Stimulated activated CD4-positive, alpha-beta T cell treated with anti-CD3 and anti-CD28 coated beads, Interleukin-15, amount 100 ng/mL, for 1 hour (primary cell): ENCODE results near the gene CNPY2.
A peak's percentile ranks its signal among the peaks of the same experiment; 100 is the strongest.
"Not testable (repeated sequence)": the region's sequence is repeated elsewhere in the genome, so short reads cannot be mapped to it uniquely, and the experiment has no call there.

ENCODE experiments used
- DNase-seq, 2 donors: peaks; one replicate each; pipeline ENCODE4 v3.0.0-alpha.2; 2020; ENCODE audit warnings: low read depth in 1 of 2, low spot score in 1 of 2

The CNPY2 gene

DNA sequence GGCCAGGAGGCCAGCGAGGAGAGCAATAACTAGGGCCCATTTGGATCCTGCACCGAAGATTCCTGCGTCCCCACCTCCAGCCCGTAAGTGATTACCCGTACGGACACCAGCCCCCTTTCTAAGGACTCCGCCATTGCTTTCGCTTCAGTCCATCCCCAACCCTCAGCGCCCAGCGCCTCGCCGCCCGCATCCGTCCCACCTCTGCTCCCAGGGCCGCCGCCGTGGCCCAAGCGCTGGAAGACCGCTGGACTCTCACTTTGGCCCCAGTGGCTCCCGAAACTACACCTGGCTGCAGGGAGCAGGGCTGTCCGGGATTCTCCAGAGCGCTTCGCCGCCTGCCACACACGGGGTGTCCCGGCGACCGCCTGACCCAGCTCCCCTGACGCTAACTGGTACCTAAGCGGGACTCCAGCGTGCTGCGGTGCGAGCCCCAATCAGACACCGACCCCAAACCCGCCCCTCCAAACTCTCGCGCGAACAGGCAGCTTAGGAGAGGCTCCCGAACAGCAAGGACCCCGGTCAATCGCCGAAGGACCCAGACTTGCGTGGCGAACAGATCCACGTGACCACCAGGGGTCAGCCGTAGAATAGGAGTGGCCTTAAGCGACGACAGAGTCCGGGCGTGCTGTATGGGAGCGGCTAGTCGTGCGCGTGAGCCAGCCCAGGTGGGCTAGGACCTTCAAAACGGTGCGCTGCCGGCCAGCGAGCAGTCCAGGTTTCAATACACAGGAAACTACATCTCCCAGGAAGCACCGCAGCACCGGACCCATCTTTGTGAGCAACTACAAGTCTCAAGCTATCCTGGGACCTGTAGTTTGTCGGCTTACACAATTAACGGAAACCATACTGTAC is at the start of gene CNPY2:
Gene CNPY2 (minus strand): TSS at position 367 of the 852 bp plus-strand sequence. CDS start 771 bp downstream, outside the sequence.
- DNase-seq = peak; percentile 80 to 81

DNA sequence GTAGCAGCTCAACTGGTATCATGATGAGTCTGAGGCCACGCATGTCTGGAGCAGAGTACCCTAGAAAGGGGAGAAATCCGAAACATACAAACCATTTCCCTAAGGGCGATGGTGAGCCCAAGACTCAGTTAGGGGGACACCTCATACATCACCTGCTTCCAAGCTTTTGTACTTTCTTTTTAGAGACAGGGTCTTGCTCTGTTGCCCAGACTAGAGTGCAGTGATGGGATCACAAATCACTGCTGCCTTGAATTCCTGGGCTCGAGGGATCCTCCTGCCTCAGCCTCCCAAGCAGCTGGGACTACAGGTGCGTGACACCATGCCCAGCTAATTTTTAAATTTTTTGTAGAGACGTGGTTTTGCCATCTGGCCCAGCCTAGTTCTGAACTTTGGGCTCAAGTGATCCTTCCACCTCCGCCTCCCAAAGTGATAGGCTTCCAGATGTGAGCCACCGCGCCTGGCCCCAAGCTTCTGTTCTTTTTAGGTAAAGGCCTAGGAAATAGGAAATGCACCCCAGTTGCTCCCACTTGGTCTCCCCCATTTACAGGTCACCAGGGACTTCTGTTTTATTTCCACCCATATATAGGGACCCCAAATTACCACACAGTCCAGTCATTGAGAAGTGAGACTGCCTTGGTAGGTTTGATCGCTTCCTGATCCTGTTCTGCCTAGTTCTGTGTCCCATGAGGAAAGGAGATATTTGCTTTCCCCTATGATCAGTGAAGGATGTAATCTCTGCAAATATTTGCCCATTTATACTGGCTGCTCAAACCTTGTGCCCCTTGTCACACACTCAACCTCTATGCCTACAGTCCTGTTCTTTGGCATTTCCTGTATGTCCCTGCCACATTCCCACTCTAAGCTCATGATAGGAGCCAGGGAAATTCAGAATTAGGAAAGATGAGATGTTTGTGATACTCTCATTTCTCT is 46.6 kb upstream of the CNPY2 start, which contains the start of gene APOF:
Gene APOF (minus strand): TSS at position 728 of the 930 bp plus-strand sequence. CDS start 112 bp downstream, at position 616.
- no peak for DNase-seq

DNA sequence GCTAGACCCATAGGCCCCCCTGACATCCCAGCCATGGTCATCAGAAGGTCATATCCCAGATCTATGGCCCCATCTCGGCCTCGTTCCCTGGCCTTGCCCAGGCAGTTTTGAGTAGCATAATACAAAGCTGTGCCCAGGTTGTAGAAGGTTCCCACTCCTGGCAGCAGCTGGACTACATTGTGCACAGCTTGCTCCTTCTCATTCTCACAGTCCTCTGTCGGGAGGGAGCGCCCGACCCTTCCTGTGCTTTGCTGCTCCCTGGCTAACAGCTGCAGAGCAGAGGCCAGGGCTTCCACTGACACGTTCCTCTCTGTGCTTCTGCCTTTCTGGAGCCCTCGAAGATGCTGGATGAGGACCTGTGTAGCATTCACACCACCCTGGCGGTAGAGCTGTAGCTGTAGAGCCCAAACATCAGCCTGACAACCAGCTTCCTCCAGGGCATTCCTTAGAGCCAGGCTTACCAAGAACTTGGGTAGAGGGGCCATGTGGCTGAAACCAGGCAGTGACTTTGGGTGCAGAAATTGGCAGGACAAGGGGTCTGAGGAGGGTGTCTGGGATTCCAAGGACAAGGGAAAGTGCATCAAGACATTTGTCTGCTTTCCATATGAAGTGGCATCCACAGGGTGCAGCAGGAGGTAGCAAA is 45.8 kb upstream of the CNPY2 start:
- no peak for DNase-seq

- peak; percentile 96 to 98 for DNase-seq
Observed at GRCh38 chr12:56359851-56360767, 44.3 kb upstream of the CNPY2 start, which contains the start of gene STAT2. Gene STAT2 (minus strand): TSS chr12:56360107. CDS start chr12:56356571, 3,536 bp downstream.

GRCh38 chr12:56358836-56359532 is 43.2 kb upstream of the CNPY2 start:
- DNase-seq = no peak

GRCh38 chr12:56351325-56351724 is 35.5 kb upstream of the CNPY2 start:
- DNase-seq = no peak

GRCh38 chr12:56350662-56351061 is 34.9 kb upstream of the CNPY2 start:
- no peak for DNase-seq

GRCh38 chr12:56348776-56349175 is 33.0 kb upstream of the CNPY2 start:
- DNase-seq = no peak

DNA sequence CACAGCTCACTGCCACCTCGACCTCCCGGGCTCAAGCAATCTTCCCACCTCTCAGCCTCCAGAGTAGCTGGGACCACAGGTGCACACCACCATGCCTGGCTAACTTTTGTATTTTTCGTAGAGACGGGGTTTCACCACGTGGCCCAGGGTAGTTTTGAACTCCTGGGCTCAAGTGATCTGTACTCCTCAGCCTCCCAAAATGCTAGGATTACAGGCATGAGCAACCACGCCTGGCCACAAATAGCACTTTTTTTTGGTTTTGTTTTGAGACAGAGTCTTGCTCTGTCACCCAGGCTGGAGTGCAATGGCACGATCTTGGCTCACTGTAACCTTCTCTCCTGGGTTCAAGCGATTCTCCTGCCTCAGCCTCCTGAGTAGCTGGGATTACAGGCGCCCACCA is 31.5 kb upstream of the CNPY2 start:
- DNase-seq = not testable (repeated sequence)

DNA sequence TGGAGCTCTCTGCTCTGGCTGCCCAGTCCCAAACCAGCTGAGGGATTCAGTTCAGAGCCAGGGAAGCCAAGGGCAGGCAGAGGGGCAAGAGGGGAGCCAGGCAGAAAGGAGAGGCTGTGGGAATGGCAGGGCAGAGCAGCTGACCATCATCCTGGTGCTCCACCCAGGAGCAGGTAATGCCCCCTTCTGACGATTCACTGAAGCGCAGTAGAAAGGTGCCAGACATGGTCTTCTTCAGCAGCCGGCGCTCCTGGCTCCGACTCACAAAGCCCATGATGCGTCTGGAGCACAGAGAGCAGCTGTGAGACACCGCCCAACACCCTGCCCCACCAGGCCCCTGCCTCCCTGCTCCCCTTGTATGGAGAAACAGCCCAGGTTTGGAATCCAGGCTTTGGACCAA is 30.9 kb upstream of the CNPY2 start:
- DNase-seq = no peak

DNA sequence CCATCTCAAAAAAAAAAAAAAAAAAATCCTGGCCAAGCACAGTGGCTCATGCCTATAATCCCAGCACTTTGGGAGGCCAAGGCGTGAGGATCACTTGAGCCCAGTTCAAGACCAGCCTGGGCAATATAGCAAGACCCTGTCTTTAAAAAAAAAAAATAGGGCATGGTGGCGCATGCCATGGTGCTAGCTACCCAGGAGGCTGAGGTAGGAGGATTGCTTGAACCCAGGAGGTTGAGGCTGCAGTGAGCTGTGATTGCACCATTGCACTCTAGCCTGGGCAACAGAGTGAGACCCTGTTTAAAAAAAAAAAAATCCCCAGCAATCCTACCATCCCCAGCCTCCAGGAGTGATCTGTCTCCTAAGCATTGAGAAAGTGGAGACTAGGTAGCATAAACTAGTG is 26.5 kb upstream of the CNPY2 start:
- not testable (repeated sequence) for DNase-seq

GRCh38 chr12:56341616-56342015 is 25.8 kb upstream of the CNPY2 start:
- DNase-seq = no peak

DNA sequence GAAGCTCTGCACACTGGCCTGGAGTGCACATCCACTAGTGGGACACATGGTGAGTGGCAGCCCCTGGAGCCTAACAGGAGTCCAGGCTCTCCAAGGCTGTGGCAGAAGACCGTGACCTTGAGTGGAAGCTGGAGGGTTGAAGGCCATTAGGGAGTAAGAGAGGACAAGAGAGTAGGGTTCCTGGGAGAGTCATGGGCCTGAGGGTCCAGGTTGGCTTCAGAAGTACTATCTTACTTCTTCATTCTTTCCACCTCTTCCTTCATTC is 23.3 kb upstream of the CNPY2 start:
- DNase-seq = no peak

- DNase-seq = peak; percentile 62 to 74
Observed at GRCh38 chr12:56338308-56339157, 22.7 kb upstream of the CNPY2 start, which contains the start of gene IL23A. Gene IL23A (plus strand): TSS chr12:56338884. CDS start chr12:56339045, 161 bp downstream.

- no peak for DNase-seq
Observed at GRCh38 chr12:56337753-56338251, 22.0 kb upstream of the CNPY2 start.

- DNase-seq = no peak
Observed at GRCh38 chr12:56336361-56337167, 20.8 kb upstream of the CNPY2 start.

DNA sequence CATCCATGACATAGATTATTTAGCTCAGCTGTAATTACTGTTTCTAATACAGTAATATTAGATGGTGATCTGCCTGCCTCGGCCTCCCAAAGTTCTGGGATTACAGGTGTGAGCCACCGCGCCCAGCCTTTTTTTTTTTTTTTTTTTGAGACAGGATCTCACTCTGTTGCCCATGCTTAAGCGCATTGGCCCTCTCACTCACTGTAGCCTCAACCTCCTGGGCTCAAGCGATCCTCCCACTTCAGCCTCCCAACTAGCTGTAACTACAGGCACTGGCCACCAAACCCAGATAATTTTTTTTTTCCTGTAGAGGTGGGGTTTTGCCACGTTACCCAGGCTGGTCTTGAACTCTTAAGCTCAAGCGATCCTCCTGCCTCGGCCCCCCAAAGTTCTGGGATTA is 19.7 kb upstream of the CNPY2 start:
- DNase-seq = not testable (repeated sequence)

DNA sequence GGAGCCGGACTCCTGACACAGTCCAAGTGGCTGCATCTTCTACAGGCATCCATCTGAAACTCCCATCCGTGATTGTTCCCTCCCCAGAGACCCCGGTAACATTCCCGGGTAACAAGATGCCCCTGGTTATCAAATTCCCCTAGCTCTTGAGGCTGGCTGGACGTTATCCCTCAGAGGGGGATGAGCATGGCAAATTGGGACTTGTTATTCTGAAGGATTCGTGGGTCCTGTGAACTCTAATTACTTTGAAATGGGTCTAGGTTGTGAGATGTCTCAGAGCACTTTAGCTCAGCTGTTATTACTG is 18.7 kb upstream of the CNPY2 start:
- DNase-seq = no peak
